ENCODE data around the gene ADRB2.

The ADRB2 gene

DNA sequence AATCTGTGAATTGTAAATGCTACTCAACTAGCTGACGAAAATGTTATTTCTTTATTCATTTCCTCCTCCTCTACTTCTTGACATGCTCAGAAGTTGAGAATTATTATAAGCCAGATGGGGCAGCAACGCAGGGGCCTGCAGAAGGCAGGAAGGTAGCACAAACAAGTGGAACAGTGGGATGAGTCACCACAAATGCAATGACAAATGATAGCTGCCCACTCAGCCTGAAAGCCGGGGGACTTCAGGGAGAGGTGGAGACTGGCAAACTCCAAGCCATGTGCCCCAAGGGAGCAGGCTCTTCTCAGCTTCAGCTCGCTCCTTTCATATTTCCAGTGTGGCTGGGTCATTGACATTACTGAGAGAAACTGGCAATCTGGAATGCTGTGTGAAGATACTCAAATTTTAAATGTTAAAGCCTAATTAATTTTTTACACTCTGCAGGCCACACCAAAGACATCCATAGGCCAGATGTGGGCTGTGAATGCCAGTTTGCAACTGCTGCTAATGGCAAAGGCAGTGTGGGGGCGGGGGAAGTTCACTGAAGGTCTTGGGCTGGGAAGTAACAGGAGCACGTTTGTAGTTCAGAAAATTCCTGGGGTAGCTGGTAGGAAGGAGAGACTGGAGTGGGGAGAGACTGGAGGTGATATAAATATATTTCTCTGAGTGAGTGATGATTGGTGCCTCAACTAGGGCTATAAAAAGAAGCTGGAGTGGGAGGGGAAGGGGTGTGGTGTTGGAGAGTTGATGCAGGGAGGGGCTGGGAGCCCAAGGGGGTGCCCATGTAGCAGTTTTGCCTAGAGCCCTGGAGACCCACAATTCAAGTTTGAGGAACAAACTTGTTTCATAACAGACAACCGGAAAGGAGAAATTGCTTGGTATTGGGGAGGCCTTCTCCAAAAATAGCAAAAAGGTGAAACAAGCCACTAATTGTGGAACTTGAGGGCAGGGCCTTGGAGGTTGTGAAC, 20.8 kb upstream of the ADRB2 start:
- peak; percentile 48 to 63 for DNase-seq

DNA sequence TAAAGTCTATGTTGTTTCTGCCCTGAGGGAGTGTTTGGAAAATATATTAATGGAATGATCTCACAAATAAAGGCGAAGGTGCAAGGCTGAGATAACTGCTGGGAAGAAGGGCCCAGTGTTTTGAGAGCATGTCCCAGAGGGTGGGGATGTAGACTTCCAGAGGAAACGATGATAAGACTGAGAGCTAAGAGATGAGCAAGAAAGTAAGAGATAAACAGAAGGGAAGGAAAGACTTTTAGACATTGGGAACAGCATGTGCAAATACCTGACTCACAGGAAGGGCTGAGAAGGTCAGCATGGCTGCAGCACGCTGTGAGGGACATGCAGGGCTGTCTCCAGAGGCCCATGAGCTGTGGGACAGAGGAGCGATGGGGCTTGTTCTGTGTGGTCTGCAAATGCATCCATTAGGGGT, 19.9 kb upstream of the ADRB2 start:
- DNase-seq, result no peak

DNA sequence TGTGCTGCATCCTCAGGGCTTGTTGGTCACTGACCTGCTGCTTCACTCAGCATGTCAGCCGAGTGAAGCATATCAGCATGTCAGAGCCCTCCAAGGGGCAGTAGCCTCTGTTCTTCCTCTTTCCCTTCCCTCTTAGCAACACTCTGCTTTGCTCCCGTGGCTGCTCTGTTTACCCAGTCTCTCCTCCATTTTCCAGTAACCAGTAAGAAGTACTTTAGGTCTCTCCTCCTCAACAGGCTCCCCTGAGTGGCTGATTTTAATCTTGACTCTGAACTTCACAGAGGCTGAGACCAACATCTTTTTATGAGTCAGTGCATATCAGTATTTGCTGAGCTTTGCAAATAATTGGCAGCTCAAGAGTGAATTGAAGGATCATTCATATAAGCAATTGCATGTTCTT, 18.6 kb upstream of the ADRB2 start:
- no peak for DNase-seq

DNA sequence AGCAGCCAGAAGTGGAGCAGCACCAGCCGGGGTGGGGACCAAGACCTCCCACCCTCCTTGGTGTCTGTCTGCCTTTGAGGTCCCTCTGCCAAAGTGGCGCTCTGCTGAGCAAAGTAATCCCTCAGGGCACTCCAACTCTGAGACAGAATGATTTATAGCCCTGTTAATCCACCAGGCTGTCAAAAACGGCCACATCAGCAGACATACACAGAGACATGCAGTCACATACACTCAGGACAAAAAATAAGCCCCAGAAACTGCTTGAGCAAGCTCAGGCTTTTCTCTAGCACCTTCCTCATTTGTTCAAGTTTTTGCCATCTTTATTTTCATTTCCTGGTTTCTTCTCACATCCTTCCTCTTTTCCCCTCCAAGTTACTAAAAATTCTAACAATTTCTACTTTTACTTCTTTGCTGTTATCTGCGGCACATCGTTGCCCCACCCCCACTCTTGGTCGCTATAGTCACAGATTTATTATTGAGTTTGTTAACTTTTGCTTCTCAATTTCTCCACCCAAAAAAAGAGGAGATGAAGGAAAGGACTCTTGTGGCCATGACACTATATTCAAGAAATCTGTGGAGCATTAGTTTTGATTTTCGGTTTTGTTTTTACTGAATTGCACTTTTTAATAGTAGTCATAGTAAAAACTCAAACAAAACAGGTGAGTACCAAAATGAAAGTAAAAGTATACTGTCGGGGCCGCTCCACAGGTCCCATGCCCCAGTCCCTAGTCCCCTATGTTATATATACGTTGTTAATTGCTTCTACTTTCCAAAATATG, 17.4 kb upstream of the ADRB2 start:
- peak in 1 of 2 experiments; percentile 47 for DNase-seq

DNA sequence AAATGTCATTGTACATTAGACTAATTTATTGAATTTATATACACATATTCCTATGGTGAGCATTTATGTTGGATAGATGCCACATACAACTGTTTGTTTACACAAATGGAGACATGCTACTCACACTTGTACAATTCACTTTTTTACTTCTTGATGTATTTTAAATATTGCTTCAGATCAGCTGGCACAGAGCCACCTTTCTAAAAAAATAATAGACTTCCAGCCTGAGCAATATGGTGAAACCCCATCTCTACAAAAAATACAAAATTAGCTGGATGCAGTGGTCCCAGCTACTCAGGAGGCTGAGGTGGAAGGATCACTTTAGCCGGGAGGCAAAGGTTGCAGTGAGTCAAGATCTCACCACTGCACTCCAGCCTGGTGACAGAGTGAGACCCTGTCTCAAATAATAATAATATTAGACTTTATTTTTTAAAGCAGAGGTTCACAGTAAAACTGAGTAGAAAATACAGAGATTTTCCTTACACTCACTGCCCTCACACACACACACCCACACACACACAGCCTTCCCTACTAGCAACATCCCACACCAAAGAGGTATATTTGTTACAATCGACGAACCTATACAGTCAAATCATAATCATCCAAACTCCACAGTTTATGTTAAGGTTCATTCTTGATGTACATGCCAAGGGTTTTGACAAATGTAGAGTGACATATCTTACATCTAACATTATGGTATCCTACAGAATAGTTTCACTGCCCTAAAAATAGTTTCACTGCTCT, 16.5 kb upstream of the ADRB2 start:
- no peak for DNase-seq

DNA sequence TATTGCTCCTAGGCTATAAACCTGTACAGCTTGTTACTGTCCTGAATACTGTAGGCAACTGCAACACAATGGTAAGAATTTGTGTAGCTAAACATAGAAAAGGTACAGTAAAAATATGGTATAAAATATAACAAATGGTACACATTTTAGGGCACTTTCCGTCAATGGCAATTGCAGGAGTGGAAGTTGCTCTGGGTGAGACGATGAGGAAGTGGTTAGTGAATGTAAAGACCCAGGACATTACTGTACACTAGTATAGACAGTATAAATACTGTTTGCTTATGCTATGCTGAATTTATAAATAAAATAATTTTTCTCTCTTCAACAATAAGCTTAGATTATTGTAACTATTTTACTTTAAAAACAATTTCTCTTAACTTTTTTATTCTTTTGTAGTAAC, 15.6 kb upstream of the ADRB2 start:
- no peak for DNase-seq

DNA sequence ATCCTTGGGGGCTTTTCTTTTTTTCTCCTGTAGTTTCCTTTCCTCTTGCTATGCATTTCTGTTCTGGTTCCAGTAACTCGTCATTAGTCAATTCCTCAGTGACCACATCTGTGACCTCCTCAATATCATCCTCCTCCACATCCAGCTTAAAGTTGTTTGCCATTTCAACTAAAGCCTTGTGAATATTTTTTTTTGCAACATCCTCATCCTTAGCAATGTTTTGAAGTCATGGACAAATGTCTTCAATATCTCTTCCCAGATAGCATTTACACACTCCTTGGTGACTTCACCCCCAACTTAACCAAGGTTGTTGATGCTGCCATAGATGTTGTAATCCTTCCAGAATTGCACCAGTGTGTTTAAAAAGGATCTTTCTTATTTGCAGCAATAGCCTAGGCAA, 14.7 kb upstream of the ADRB2 start:
- no peak for DNase-seq

DNA sequence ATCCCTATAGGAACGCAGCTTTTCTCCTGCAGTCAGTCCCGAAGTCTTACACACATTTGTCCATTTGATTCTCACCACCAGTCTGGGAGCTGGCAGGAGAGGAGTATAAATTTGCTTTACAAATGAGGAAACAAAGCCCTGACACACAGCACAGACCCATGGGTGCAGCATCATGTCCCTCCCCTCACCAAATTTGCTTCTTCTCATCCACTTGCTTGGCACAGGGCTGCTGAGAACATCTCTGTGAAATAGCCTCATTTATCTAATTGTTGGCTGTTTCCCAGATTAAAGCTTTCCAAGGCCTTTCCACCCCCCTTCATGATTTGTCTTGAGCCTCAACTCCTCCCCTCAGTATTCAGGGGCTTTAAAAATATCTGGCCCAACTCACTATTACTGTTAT, 11.3 kb upstream of the ADRB2 start:
- no peak for DNase-seq

DNA sequence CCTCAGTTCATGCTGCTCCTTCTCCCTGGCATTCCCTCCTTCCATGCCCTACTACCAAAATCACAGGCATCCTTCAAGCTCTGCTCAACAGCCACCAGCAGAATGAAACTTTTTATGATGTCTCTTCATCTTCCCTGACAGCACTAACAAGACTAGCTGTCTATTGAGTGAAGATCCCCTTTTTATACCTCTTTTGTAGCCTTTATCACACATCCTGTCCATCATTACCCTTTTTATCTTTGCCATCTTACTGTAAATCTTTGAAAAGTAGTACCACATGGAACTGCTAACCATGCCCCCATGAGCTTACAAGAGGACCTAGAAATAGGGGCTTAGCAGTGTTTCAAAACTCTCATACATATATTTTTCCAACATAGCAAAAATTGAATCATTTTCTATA, 10.8 kb upstream of the ADRB2 start:
- no peak for DNase-seq

DNA sequence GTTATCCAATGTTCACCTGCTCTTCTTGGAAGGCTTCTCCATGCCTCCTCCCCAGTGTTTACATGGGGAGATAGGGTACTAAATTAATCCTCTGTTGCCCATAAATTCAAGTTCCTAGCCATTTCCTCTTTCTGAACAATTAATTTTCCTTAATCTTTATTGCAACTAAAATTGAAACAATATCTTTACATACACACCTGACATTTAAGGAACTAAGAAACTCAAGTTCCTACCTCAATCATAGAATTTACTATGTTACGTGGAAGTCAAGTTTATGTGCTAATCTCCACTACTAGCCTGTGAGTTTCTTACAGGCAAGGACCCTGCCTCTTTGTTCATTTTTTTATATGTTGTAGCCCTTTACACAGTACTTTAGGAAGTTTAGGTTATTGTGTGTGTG, 10.1 kb upstream of the ADRB2 start:
- DNase-seq, result no peak

DNA sequence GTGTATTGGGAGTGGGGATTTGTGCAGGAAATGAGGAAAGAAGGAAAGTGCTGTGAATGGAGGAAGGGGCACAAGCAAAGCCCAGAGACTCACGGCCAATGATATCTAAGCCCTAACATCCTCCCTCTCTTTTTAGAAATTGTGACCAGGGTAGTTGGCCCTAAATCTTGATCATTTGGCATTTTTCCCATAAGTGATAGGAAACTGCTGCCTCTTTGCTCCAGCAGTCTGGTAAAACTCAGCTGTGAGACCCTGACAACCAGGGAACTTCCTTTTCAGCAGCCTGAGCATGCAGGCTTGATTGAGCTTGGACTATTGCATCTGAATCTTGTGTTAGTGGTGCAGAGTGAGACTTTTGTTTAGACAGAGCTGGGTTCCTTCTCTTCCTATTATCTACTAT, 9.6 kb upstream of the ADRB2 start:
- no peak for DNase-seq

DNA sequence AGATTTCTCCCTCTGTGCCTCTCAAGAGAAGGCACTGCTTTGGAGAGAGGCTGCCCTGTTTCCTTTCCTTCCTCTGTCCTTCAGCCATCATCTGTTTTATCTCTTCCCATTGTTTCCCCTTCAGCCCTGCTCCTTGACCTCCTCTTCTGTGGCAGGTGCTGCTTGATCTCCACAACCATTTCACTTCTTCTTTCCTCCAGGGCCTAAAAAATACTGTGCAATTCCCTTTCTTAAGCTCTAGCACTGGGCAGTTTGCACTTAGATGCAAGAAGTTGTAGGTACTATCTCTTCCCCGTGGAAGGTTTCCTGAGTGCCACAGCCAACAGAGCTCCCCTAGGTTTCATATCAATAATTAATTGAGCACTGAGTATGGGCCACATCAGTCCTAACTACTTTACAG, 8.8 kb upstream of the ADRB2 start:
- no peak for DNase-seq

DNA sequence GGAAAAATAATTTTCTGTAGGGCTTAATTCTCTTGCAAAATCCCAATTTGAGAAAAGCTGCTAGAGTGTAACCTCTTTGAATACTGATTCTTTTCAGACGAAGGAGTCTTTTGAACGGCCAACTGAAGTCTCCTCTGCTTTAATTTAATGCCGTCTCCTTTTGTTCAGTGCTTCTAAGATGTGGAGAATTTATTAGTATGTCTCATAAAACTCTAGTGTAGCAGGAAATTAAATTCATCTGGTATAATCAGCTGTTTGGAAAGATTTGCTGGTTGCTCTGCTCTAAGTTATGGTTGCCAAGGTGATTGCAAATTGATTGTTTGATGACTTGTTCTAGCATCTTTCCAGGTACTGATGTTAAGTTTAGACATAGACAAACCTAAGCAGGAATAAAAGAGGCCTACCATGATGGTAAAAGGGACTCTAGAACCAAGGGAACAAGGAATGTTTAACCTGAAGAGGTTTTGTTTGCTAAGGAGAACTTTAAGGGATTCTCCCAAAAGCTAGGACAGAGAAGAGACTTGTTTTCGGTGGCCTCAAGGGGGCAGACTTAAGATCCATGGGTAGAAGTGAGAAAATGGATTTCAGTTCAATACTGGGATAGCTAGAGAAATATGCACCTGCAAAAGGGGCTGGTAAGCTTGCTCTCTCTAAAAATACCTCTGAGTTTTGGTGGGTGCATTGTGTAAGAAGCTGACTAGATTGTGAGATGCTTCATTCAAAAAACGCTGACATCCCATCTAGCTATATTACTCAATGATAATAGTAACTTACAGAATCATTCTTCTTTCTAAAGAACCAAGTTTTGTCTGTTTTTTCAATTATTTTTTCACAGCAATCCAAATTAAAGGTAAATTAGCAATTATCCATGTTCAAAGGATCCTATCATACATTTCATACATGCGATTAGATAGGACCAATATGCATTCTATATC, 5.7 kb upstream of the ADRB2 start:
- no peak for DNase-seq

DNA sequence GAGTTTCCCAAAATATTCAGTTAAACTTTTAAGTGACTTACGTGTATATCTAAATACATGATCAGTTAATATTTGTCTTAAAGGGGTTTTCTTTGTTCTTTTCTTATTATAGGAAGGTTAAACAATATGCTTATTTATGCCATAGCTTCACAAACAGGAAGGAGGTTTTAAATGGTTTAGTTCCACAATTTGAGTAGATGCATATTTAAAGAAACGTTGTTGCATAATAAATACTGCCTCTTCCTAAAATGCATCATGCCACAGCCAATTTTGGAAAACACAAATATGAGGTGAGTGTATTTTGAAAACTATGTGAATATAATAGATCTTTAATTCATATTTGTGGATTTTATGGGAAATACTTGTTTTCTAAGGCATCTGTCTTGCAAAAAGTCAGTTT, 2.5 kb upstream of the ADRB2 start:
- DNase-seq, result no peak

DNA sequence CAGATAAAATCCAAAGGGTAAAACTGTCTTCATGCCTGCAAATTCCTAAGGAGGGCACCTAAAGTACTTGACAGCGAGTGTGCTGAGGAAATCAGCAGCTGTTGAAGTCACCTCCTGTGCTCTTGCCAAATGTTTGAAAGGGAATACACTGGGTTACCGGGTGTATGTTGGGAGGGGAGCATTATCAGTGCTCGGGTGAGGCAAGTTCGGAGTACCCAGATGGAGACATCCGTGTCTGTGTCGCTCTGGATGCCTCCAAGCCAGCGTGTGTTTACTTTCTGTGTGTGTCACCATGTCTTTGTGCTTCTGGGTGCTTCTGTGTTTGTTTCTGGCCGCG, 727 bp upstream of the ADRB2 start:
- DNase-seq, result no peak

DNA sequence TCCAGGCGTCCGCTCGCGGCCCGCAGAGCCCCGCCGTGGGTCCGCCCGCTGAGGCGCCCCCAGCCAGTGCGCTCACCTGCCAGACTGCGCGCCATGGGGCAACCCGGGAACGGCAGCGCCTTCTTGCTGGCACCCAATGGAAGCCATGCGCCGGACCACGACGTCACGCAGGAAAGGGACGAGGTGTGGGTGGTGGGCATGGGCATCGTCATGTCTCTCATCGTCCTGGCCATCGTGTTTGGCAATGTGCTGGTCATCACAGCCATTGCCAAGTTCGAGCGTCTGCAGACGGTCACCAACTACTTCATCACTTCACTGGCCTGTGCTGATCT, 294 bp downstream of the ADRB2 start:
- DNase-seq, result no peak

DNA sequence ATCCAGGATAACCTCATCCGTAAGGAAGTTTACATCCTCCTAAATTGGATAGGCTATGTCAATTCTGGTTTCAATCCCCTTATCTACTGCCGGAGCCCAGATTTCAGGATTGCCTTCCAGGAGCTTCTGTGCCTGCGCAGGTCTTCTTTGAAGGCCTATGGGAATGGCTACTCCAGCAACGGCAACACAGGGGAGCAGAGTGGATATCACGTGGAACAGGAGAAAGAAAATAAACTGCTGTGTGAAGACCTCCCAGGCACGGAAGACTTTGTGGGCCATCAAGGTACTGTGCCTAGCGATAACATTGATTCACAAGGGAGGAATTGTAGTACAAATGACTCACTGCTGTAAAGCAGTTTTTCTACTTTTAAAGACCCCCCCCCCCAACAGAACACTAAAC, 1.3 kb downstream of the ADRB2 start:
- DNase-seq, result no peak

DNA sequence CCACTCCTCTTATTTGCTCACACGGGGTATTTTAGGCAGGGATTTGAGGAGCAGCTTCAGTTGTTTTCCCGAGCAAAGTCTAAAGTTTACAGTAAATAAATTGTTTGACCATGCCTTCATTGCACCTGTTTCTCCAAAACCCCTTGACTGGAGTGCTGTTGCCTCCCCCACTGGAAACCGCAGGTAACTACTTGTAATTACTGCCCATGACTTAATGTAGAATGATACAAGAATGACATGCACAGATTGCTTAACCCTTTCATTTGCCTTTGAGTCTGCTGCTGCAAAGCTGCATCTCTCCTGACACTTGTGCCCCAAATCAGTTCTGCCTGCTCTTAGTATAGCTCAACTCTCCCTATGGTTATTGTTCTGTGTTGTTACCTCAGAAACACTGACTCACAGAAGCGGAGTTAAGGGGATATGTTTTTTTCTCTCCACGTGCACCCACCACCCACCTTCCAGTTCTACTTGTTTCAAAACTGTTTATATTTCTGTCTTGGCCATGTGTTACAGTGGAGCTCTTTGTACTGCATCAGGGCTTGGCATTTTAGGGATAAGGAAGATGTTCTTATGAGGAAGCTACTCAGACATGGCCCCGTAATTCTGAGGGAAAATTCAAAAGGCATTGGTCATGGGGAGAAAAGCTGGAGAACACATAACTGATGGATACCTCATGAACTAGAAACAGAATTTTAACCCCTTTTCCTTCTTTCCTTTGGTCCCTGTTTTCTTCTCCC, 2.3 kb downstream of the ADRB2 start:
- DNase-seq, result no peak

DNA sequence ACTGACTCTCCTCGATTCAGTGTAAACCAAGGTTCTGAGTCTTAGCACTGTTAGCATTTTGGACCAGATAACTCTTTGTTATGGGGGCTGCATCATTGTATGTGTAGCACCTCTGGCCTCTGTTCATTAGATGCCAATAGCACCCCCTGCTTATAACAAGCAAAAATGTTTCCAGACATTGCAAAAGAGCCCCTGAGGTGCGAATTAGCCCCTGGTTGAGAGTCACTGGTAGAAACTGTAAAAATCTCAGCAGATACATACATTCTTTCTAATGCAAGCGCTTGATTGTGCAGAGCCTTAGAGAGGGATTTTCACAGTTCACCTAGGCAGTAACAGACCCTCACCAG, 2.8 kb downstream of the ADRB2 start:
- DNase-seq, result no peak

DNA sequence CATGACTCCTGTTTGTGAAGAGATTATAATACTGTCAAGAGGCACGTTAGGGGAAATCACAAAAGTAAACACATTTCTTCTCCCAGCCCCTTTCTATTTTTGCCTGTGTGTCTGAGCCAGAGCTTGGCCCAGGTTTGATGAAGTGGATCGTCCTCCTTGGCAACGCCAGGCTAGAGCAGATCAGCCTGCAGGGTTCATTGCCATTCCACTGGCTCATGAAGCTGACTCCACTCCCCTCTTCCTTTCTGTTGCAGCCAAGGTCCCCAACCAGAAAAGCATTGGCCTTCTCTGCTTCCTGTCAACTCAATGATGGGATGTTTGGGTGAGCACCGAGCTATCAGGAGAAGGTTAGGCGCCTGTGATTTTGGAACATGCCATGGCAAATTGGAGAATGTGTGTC, 3.3 kb downstream of the ADRB2 start:
- no peak for DNase-seq

DNA sequence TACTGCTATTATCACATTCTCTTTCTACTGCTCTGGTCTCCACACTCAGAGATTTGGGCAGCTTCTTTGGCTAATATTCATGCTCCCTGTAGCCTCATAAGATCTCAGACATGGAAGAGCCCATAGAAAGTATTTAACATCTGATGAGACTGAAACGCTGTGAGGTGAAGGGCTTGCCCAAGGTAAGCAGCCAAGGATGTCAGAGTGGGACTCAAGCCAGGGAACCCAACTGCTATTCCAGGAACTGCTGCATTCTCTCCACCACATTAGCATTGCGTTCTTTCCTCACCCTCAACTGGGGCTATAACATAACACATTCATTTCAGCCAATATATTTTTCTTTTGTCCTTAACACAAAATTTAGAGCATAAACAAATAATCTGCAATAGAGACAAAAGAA, 3.8 kb downstream of the ADRB2 start:
- DNase-seq, result no peak
